Activated CD8-positive, alpha-beta memory T cell treated with anti-CD3 and anti-CD28 coated beads, Interleukin-2, amount 10 ng/mL, durations not matched to agents 7 days and 5 days (primary cell): ENCODE data around the gene GNG12. TPM values are rescaled to one million over a fixed set of nuclear protein-coding genes. Genes with fewer than 3 reads are reported as not detected.

Source experiments
- ATAC-seq: fragments of 150-1000 bp; cut with Tn5 transposase; one replicate; pipeline ENCODE4 v1.10.0; 2021; ENCODE audit warnings: moderate library complexity
- CTCF ChIA-PET: fragments of 350-600 bp; sonication (Branson Sonifier 250); formaldehyde crosslinking; loops from one replicate; lab custom pipeline; 2021; ENCODE audit warnings: antibody characterized with exemption; lab: Charles Lee
- DNase-seq: peaks from one replicate; pipeline ENCODE4 v3.0.0-alpha.2; 2020
- H3K27ac Mint-ChIP-seq: one replicate; pipeline ENCODE4 v1.8.0; 2021; ENCODE audit warnings: mild to moderate bottlenecking, mixed read lengths
- H3K27me3 Mint-ChIP-seq: one replicate; pipeline ENCODE4 v1.8.0; 2021; ENCODE audit warnings: mixed read lengths
- H3K36me3 Mint-ChIP-seq: one replicate; pipeline ENCODE4 v1.8.0; 2021; ENCODE audit warnings: mild to moderate bottlenecking, mixed read lengths
- H3K4me1 Mint-ChIP-seq: one replicate; pipeline ENCODE4 v1.8.0; 2021; ENCODE audit warnings: mixed read lengths
- H3K4me3 Mint-ChIP-seq: one replicate; pipeline ENCODE4 v1.8.0; 2021; ENCODE audit warnings: mild to moderate bottlenecking, moderate library complexity, mixed read lengths
- H3K9me3 Mint-ChIP-seq: one replicate; pipeline ENCODE4 v1.8.0; 2022; ENCODE audit warnings: low read depth, mixed read lengths
- total RNA-seq, 2 experiments: library from RNA; stranded (reverse); gene quantifications; one replicate each; pipeline ENCODE4 v1.2.3, GENCODE V29; 2021

Gene GNG12
- total RNA-seq, 2 experiments from 2014 or later: 0.33 TPM; not detected in 1

GRCh38 chr1:67685558-67686266, 147.6 kb downstream of the GNG12 start:
- peak; percentile 20 for ATAC-seq
- Mint-ChIP-seq H3K36me3 (peaks cover 28% of the 10 kb centered on the region), H3K27me3 (no peaks in the 10 kb centered on the region), H3K27ac (peak overlapping the region; percentile 99), H3K4me3 (peak overlapping the region; percentile 96), H3K4me1 (peaks cover 38% of the 10 kb centered on the region), H3K9me3 (no peaks in the 10 kb centered on the region)
- CTCF ChIA-PET: interaction anchor here (0.6 to 3.6 kb wide), 6 partner anchors 9 to 746 kb away, joined by 3 to 19 read pairs (median 4); no protein-coding TSS in a partner anchor
- peak; percentile 76 for DNase-seq

GRCh38 chr1:67685067-67685557, 148.2 kb downstream of the GNG12 start, which contains the start of gene GADD45A:
GADD45A (plus strand) TSS chr1:67685201; CDS start chr1:67685495, 294 bp downstream.
- CTCF ChIA-PET: interaction anchor here (0.6 to 3.6 kb wide), 7 partner anchors 9 to 185 kb away, joined by 3 to 19 read pairs (median 5); no protein-coding TSS in a partner anchor
- H3K4me3 Mint-ChIP-seq: peak within 1 kb of the TSS; percentile 96
- no peaks in the 10 kb centered on the region for H3K9me3 Mint-ChIP-seq
- peaks cover 26% of the 10 kb centered on the region for H3K36me3 Mint-ChIP-seq
- H3K4me1 Mint-ChIP-seq: peaks cover 38% of the 10 kb centered on the region
- DNase-seq (peak; percentile 99), ATAC-seq (peak; percentile 92)
- H3K27ac Mint-ChIP-seq: peak within 1 kb of the TSS; percentile 99
- no peaks in the 10 kb centered on the region for H3K27me3 Mint-ChIP-seq

- CTCF ChIA-PET: interaction anchor here (1.0 to 3.6 kb wide), 5 partner anchors 8 to 123 kb away, joined by 4 to 19 read pairs (median 5); no protein-coding TSS in a partner anchor
- H3K4me3 Mint-ChIP-seq: peak overlapping the region; percentile 96
- no peaks in the 10 kb centered on the region for H3K9me3 Mint-ChIP-seq
- H3K27me3 Mint-ChIP-seq: no peaks in the 10 kb centered on the region
- H3K36me3 Mint-ChIP-seq: peaks cover 24% of the 10 kb centered on the region
- H3K4me1 Mint-ChIP-seq: peaks cover 38% of the 10 kb centered on the region
- peak overlapping the region; percentile 99 for H3K27ac Mint-ChIP-seq
- ATAC-seq: no peak
- DNase-seq: no peak
These were observed 148.7 kb downstream of the GNG12 start for GRCh38 chr1:67684526-67685066.

GRCh38 chr1:67683766-67684525, 149.3 kb downstream of the GNG12 start:
- Mint-ChIP-seq H3K4me3 (peak overlapping the region; percentile 96), H3K4me1 (peaks cover 35% of the 10 kb centered on the region), H3K36me3 (peaks cover 21% of the 10 kb centered on the region), H3K27me3 (no peaks in the 10 kb centered on the region), H3K27ac (peak overlapping the region; percentile 99), H3K9me3 (no peaks in the 10 kb centered on the region)
- DNase-seq (peak; percentile 52), ATAC-seq (no peak)
- CTCF ChIA-PET: interaction anchor here (1.0 to 3.6 kb wide), 3 partner anchors 10 to 81 kb away, joined by 4 to 19 read pairs (median 8); no protein-coding TSS in a partner anchor

GRCh38 chr1:67683316-67683715, 150.0 kb downstream of the GNG12 start:
- ATAC-seq: no peak
- no peaks in the 10 kb centered on the region for H3K27me3 Mint-ChIP-seq
- H3K4me1 Mint-ChIP-seq: peaks cover 31% of the 10 kb centered on the region
- H3K4me3 Mint-ChIP-seq: no peak overlapping the region
- no peaks in the 10 kb centered on the region for H3K9me3 Mint-ChIP-seq
- H3K27ac Mint-ChIP-seq: no peak overlapping the region
- CTCF ChIA-PET: interaction anchor here (1.7 kb wide), 1 partner anchor 9 kb away, joined by 8 read pairs; no protein-coding TSS in a partner anchor
- peaks cover 15% of the 10 kb centered on the region for H3K36me3 Mint-ChIP-seq
- no peak for DNase-seq

- no peak overlapping the region for H3K27ac Mint-ChIP-seq
- CTCF ChIA-PET: no interaction called here
- DNase-seq (no peak), ATAC-seq (no peak)
- H3K4me1 Mint-ChIP-seq: peaks cover 28% of the 10 kb centered on the region
- H3K4me3 Mint-ChIP-seq: no peak overlapping the region
- no peaks in the 10 kb centered on the region for H3K9me3 Mint-ChIP-seq
- H3K27me3 Mint-ChIP-seq: no peaks in the 10 kb centered on the region
- peaks cover 11% of the 10 kb centered on the region for H3K36me3 Mint-ChIP-seq
These were observed 150.5 kb downstream of the GNG12 start for GRCh38 chr1:67682659-67683197.

GRCh38 chr1:67680486-67680885, 152.8 kb downstream of the GNG12 start:
- H3K27ac Mint-ChIP-seq: no peak overlapping the region
- no peak overlapping the region for H3K4me3 Mint-ChIP-seq
- H3K27me3 Mint-ChIP-seq: no peaks in the 10 kb centered on the region
- DNase-seq (no peak), ATAC-seq (no peak)
- H3K4me1 Mint-ChIP-seq: peaks cover 23% of the 10 kb centered on the region
- H3K36me3 Mint-ChIP-seq: no peaks in the 10 kb centered on the region
- no peaks in the 10 kb centered on the region for H3K9me3 Mint-ChIP-seq
- CTCF ChIA-PET: no interaction called here

GRCh38 chr1:67679691-67680090, 153.6 kb downstream of the GNG12 start:
- CTCF ChIA-PET: no interaction called here
- H3K4me1 Mint-ChIP-seq: peaks cover 31% of the 10 kb centered on the region
- H3K9me3 Mint-ChIP-seq: no peaks in the 10 kb centered on the region
- no peaks in the 10 kb centered on the region for H3K27me3 Mint-ChIP-seq
- H3K27ac Mint-ChIP-seq: no peak overlapping the region
- H3K4me3 Mint-ChIP-seq: no peak overlapping the region
- DNase-seq (no peak), ATAC-seq (no peak)
- no peaks in the 10 kb centered on the region for H3K36me3 Mint-ChIP-seq

GRCh38 chr1:67677930-67678329, 155.3 kb downstream of the GNG12 start:
- Mint-ChIP-seq H3K27ac (no peak overlapping the region), H3K4me3 (no peak overlapping the region), H3K27me3 (no peaks in the 10 kb centered on the region), H3K36me3 (no peaks in the 10 kb centered on the region), H3K9me3 (no peaks in the 10 kb centered on the region), H3K4me1 (peaks cover 25% of the 10 kb centered on the region)
- ATAC-seq (no peak), DNase-seq (no peak)
- CTCF ChIA-PET: interaction anchor here (1.0 kb wide), 1 partner anchor 60 kb away, joined by 3 read pairs; no protein-coding TSS in a partner anchor

GRCh38 chr1:67677408-67677807, 155.9 kb downstream of the GNG12 start:
- DNase-seq (no peak), ATAC-seq (no peak)
- Mint-ChIP-seq H3K4me3 (no peak overlapping the region), H3K27ac (no peak overlapping the region), H3K4me1 (peaks cover 24% of the 10 kb centered on the region), H3K36me3 (no peaks in the 10 kb centered on the region), H3K9me3 (no peaks in the 10 kb centered on the region), H3K27me3 (peaks cover 3% of the 10 kb centered on the region)
- CTCF ChIA-PET: interaction anchor here (1.7 kb wide), 1 partner anchor 8 kb away, joined by 5 read pairs; the partner anchor contains the start of gene GADD45A

GRCh38 chr1:67676946-67677345, 156.3 kb downstream of the GNG12 start:
- Mint-ChIP-seq H3K36me3 (no peaks in the 10 kb centered on the region), H3K4me1 (peaks cover 24% of the 10 kb centered on the region)
- CTCF ChIA-PET: interaction anchor here (1.7 kb wide), 1 partner anchor 9 kb away, joined by 5 read pairs; the partner anchor contains the start of gene GADD45A

GRCh38 chr1:67676287-67676686, 157.0 kb downstream of the GNG12 start:
- ATAC-seq (no peak), DNase-seq (no peak)
- CTCF ChIA-PET: interaction anchor here (1.2 to 1.7 kb wide), 3 partner anchors 9 to 114 kb away, joined by 3 to 5 read pairs (median 4); partner anchors contain the start of gene GADD45A
- Mint-ChIP-seq H3K4me1 (peaks cover 24% of the 10 kb centered on the region), H3K36me3 (no peaks in the 10 kb centered on the region), H3K4me3 (no peak overlapping the region), H3K27me3 (peaks cover 10% of the 10 kb centered on the region), H3K27ac (no peak overlapping the region), H3K9me3 (no peaks in the 10 kb centered on the region)

More at GRCh38 chr1:67676946-67677345, 156.3 kb downstream of the GNG12 start:
- ATAC-seq: no peak
- H3K27ac Mint-ChIP-seq: no peak overlapping the region
- DNase-seq: no peak
- H3K4me3 Mint-ChIP-seq: no peak overlapping the region
- peaks cover 6% of the 10 kb centered on the region for H3K27me3 Mint-ChIP-seq
- H3K9me3 Mint-ChIP-seq: no peaks in the 10 kb centered on the region
